ENCODE measurements around the gene FOXP1.

The FOXP1 gene

GRCh38 chr3:71010726-71011455 is 572.6 kb downstream of the FOXP1 start:
- peak; percentile 72 to 80 for DNase-seq

- no peak for DNase-seq
These were observed 575.1 kb downstream of the FOXP1 start for GRCh38 chr3:71008350-71008935.

GRCh38 chr3:71006810-71007785 is 576.4 kb downstream of the FOXP1 start:
- DNase-seq: no peak

- no peak for DNase-seq
These were observed 577.7 kb downstream of the FOXP1 start for GRCh38 chr3:71005702-71006321.

GRCh38 chr3:71003511-71003910 is 580.0 kb downstream of the FOXP1 start:
- no peak for DNase-seq

GRCh38 chr3:71002298-71002697 is 581.2 kb downstream of the FOXP1 start:
- DNase-seq: no peak

GRCh38 chr3:71001303-71001830 is 582.2 kb downstream of the FOXP1 start:
- DNase-seq: no peak

- DNase-seq: no peak
These were observed 583.0 kb downstream of the FOXP1 start for GRCh38 chr3:71000483-71000882.

GRCh38 chr3:70999730-71000129 is 583.8 kb downstream of the FOXP1 start:
- DNase-seq: no peak

- DNase-seq: no peak
These were observed 587.4 kb downstream of the FOXP1 start for GRCh38 chr3:70996082-70996481.

- DNase-seq: no peak
These were observed 588.9 kb downstream of the FOXP1 start for GRCh38 chr3:70994644-70995043.

GRCh38 chr3:70992562-70993204 is 590.8 kb downstream of the FOXP1 start:
- DNase-seq: no peak

- DNase-seq: no peak
These were observed 591.4 kb downstream of the FOXP1 start for GRCh38 chr3:70992131-70992530.

GRCh38 chr3:70990723-70991122 is 592.8 kb downstream of the FOXP1 start:
- DNase-seq: no peak

GRCh38 chr3:70990185-70990584 is 593.3 kb downstream of the FOXP1 start:
- no peak for DNase-seq

GRCh38 chr3:70989174-70989573 is 594.4 kb downstream of the FOXP1 start:
- DNase-seq: no peak

GRCh38 chr3:70988111-70988510 is 595.4 kb downstream of the FOXP1 start:
- no peak for DNase-seq

GRCh38 chr3:70985572-70985971 is 598.0 kb downstream of the FOXP1 start:
- DNase-seq: no peak

GRCh38 chr3:70984776-70985482 is 598.6 kb downstream of the FOXP1 start:
- DNase-seq: no peak

- DNase-seq: no peak
These were observed 600.8 kb downstream of the FOXP1 start for GRCh38 chr3:70982700-70983140.

- no peak for DNase-seq
These were observed 601.2 kb downstream of the FOXP1 start for GRCh38 chr3:70982284-70982683.

Measured in stimulated activated CD4-positive, alpha-beta T cell treated with anti-CD3 and anti-CD28 coated beads, Interleukin-2, amount 100 ng/mL, for 24 hours (primary cell).